PC-9 (cell line): Measurements from ENCODE around the gene CCNL2.

Source experiments
- EZH2 ChIP-seq: fragments of 200-600 bp; sonication (generic); IDR thresholded peaks from 2 replicates; pipeline ENCODE4 v1.8.0; 2017; ENCODE audit warnings: antibody characterized with exemption, low read depth
- TF ChIP-seq, protein P1 (sequence below): fragments of 200-600 bp; sonication (generic); conservative IDR thresholded peaks from 2 replicates; pipeline ENCODE4 v1.6.1; 2017; ENCODE audit warnings: mixed run types, antibody characterized with exemption, mild to moderate bottlenecking, moderate library complexity

DNA sequence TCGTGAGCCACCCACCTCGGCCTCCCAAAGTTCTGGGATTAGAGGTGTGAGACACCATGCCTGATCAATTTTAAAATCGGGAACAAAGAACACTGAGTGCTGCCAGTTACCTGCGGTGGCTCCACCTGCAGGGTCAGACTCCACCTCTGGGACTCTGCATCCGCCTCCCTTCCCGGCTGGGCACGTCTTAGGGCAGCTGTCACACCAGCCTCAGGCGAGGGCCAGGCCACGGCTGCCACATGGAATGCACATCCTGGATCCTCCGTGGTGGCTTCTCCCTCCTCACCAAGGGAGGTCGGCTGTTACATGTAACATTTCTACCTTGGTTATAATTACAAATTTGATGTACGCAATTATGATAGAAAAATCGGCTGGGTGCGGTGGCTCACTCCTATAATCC lies 34.9 kb downstream of the CCNL2 start:
- TF ChIP-seq, protein P1, sequence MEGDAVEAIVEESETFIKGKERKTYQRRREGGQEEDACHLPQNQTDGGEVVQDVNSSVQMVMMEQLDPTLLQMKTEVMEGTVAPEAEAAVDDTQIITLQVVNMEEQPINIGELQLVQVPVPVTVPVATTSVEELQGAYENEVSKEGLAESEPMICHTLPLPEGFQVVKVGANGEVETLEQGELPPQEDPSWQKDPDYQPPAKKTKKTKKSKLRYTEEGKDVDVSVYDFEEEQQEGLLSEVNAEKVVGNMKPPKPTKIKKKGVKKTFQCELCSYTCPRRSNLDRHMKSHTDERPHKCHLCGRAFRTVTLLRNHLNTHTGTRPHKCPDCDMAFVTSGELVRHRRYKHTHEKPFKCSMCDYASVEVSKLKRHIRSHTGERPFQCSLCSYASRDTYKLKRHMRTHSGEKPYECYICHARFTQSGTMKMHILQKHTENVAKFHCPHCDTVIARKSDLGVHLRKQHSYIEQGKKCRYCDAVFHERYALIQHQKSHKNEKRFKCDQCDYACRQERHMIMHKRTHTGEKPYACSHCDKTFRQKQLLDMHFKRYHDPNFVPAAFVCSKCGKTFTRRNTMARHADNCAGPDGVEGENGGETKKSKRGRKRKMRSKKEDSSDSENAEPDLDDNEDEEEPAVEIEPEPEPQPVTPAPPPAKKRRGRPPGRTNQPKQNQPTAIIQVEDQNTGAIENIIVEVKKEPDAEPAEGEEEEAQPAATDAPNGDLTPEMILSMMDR, result no peak
- no peak for TF ChIP-seq EZH2
